C4-2B (cell line): ENCODE data around the gene FSTL1.
A peak's percentile ranks its signal among the peaks of the same experiment; 100 is the strongest.

Experiments used
- H3K27ac ChIP-seq: fragments of 450-650 bp; 2 replicates; pipeline ENCODE4 v1.5.1; 2017
- ZFX ChIP-seq: fragments of 450-650 bp; IDR thresholded peaks from 2 replicates; pipeline ENCODE4 v1.6.1; 2017
- TF ChIP-seq, protein P1 (sequence below): fragments of 450-650 bp; conservative IDR thresholded peaks from 2 replicates; pipeline ENCODE4 v1.5.1; 2017; ENCODE audit warnings: mild to moderate bottlenecking

FSTL1 gene

DNA sequence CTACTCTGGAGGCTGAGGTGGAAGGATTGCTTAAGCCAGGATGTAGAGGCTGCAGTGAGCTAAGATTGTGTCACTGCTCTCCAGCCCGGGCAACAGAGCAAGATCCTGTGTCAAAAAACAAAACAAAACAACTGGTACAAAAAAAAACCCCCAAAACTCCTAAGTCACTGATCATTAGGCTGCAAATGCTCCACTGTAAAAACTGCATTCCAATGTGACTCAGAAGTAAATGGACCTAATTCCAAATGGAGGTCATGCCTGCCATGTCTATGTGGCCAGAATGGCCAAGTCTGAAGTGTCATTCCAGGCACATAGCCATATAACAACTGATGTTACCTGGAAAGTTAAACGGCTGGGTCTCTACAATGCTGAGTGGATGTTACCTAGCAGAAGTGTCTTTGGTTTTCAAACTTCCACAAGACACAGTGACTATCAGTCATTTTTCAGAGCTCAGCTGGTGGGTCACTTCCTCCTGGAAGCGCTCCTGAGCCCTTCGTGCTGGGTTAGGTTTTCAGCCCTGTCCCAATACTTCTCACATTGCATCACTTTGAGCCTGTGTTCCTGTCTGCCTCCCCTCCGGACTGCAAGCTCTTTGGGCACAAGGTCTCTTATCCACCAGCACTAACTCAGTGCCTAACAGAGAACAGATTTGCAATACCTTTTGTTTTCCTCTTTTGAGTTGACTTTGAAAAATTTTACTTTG lies 10.6 kb downstream of the FSTL1 start:
- no peak for TF ChIP-seq ZFX
- TF ChIP-seq, protein P1, sequence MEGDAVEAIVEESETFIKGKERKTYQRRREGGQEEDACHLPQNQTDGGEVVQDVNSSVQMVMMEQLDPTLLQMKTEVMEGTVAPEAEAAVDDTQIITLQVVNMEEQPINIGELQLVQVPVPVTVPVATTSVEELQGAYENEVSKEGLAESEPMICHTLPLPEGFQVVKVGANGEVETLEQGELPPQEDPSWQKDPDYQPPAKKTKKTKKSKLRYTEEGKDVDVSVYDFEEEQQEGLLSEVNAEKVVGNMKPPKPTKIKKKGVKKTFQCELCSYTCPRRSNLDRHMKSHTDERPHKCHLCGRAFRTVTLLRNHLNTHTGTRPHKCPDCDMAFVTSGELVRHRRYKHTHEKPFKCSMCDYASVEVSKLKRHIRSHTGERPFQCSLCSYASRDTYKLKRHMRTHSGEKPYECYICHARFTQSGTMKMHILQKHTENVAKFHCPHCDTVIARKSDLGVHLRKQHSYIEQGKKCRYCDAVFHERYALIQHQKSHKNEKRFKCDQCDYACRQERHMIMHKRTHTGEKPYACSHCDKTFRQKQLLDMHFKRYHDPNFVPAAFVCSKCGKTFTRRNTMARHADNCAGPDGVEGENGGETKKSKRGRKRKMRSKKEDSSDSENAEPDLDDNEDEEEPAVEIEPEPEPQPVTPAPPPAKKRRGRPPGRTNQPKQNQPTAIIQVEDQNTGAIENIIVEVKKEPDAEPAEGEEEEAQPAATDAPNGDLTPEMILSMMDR: no peak
- no peak overlapping the region for H3K27ac ChIP-seq

DNA sequence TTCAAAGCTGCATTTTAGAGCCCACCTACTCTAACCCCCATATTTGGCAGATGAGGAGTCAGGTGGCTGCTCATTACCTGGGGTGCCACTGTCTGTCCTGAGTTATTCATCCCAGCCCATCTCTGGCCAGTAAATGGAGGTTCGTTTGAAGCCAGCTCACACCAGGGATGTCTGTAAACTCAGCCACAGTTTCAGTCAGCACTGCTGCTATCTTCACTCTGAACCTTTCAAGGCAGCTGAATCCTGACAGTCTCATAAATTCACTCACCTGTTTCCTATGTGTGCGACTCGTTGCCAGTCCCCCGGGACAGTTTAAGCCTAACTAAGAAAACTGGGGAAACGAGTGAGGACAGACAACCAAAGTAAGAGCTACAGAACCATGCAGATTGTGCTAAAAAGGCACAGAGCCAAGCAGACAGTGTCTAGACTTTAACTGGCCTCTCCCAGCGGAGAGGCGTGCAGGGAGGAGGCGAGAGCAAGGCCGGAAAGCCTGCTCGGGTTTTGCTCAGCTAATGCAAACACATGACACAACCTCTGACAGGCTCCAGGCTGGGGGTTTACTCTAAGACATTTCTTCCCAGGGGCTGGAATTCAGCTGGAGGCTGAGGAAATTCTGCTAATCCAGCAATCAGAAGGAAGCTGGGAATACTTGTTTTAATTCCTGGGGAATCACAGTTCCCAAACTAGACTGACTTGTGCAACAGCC lies 12.0 kb downstream of the FSTL1 start:
- no peak for TF ChIP-seq ZFX
- TF ChIP-seq, protein P1: no peak
- no peak overlapping the region for H3K27ac ChIP-seq

DNA sequence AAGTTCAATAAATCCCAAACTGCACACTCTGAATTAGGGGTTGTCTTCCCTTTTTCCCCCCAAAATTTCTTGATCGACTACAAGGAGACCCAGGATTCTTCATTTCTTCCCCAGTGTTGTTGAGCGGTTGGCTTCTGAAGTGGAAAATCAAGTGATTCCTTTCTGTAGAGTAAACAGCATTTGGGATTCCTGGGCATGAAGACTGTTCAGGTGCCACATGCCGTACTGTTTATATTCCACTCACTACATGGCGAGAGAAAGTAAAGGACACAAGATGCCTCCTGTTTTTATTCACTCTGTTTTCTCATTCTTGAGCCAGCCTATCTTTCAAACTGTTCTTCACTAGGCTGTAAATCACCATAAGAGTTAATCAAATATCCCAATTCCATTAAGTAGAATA lies 12.6 kb downstream of the FSTL1 start:
- H3K27ac ChIP-seq: no peak overlapping the region
- TF ChIP-seq, protein P1: no peak
- TF ChIP-seq ZFX: no peak

DNA sequence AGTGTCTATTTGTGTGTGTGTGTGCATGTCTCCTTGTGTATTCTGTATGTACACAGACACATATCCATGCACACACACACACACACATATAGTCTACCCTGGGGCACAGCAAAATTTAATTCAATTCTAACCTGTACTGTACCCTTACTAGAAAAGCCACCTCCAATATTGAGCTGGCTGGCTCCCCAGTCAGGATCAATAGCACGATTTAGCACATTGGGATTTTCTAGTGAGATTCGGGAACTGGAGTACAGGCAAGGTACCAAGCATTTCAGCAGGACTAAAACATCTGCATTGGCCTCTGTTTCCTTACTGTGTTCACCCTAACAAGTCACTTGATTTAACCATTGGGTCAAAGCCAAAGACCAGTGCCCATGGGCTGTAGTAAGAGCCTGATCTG lies 13.2 kb downstream of the FSTL1 start:
- H3K27ac ChIP-seq: no peak overlapping the region
- TF ChIP-seq, protein P1: no peak
- no peak for TF ChIP-seq ZFX

GRCh38 chr3:120436523-120437050 lies 14.2 kb downstream of the FSTL1 start:
- TF ChIP-seq, protein P1: no peak
- TF ChIP-seq ZFX: no peak
- H3K27ac ChIP-seq: no peak overlapping the region

DNA sequence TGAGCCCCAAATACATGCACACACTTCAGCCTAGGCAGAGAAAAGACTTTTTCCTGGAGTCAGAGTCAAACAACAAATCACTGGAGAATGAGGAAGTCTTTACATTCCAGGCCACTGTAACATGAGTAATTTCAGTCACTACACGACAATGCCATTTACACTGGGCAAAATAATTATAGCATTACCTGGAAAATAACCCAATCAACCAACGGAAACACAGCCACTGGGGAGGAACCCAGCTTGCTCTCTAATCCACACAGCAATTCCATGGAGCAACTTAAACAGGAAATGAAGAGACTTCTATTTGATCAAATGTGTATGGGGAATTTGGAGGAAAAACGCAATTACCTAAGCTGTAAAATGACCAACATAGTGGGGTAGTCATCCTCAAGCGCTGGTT lies 15.2 kb downstream of the FSTL1 start:
- no peak for TF ChIP-seq ZFX
- TF ChIP-seq, protein P1: no peak
- H3K27ac ChIP-seq: peak overlapping the region; percentile 29; the same call in 1 of the 2 replicates
